Inflammatory macrophage (primary cell): ENCODE data around the gene SEC11A.
A peak's percentile ranks its signal among the peaks of the same experiment; 100 is the strongest.
"Not testable (repeated sequence)": the region's sequence is repeated elsewhere in the genome, so short reads cannot be mapped to it uniquely, and the experiment has no call there.

Source experiments
- DNase-seq, 2 donors: peaks; one replicate each; pipeline ENCODE4 v3.0.0-alpha.2; 2020 to 2022
- total RNA-seq, 18 experiments: gene quantifications; one replicate each; lab custom pipeline; 2026; ENCODE audit warnings: mixed read lengths in 6 of 18, inconsistent platforms in 2 of 18; lab: John Stamatoyannopoulos, UW

SEC11A gene
- total RNA-seq, result 44.6 to 163 (median 119) reads per million in 18 experiments

GRCh38 chr15:84716036-84716732 is at the start of gene SEC11A:
Gene SEC11A (minus strand): TSS chr15:84716139. CDS start chr15:84716075, 64 bp downstream.
- peak; percentile 97 to 99 for DNase-seq

GRCh38 chr15:84765675-84766074 is 49.7 kb upstream of the SEC11A start:
- DNase-seq, result no peak

GRCh38 chr15:84764989-84765388 is 49.0 kb upstream of the SEC11A start:
- DNase-seq, result no peak

GRCh38 chr15:84764585-84764984 is 48.6 kb upstream of the SEC11A start:
- no peak for DNase-seq

- DNase-seq, result no peak
Observed at GRCh38 chr15:84762840-84763572, 47.1 kb upstream of the SEC11A start.

GRCh38 chr15:84761607-84762131 is 45.7 kb upstream of the SEC11A start:
- DNase-seq, result no peak

GRCh38 chr15:84760219-84760618 is 44.3 kb upstream of the SEC11A start:
- DNase-seq, result no peak

GRCh38 chr15:84759018-84759417 is 43.1 kb upstream of the SEC11A start:
- no peak for DNase-seq

- DNase-seq, result no peak
Observed at GRCh38 chr15:84755736-84756527, 40.0 kb upstream of the SEC11A start.

GRCh38 chr15:84754889-84755288 is 39.0 kb upstream of the SEC11A start:
- DNase-seq, result not testable (repeated sequence)

- DNase-seq, result no peak
Observed at GRCh38 chr15:84752700-84753099, 36.8 kb upstream of the SEC11A start.

GRCh38 chr15:84752195-84752594 is 36.3 kb upstream of the SEC11A start:
- DNase-seq, result no peak

- not testable (repeated sequence) for DNase-seq
Observed at GRCh38 chr15:84751721-84752120, 35.8 kb upstream of the SEC11A start.

- peak; percentile 23 to 52 for DNase-seq
Observed at GRCh38 chr15:84750583-84751092, 34.7 kb upstream of the SEC11A start.

- DNase-seq, result peak; percentile 56 to 71
Observed at GRCh38 chr15:84749111-84749991, 33.4 kb upstream of the SEC11A start.

- DNase-seq, result peak; percentile 69 to 85
Observed at GRCh38 chr15:84748274-84749110, 32.6 kb upstream of the SEC11A start, which contains the start of gene ZNF592. Gene ZNF592 (plus strand): TSS chr15:84748592. CDS start chr15:84782676, 34,084 bp downstream.

- DNase-seq, result peak; percentile 69 to 78
Observed at GRCh38 chr15:84747416-84748273, 31.7 kb upstream of the SEC11A start.

- no peak for DNase-seq
Observed at GRCh38 chr15:84741121-84741520, 25.2 kb upstream of the SEC11A start.

GRCh38 chr15:84740691-84741090 is 24.8 kb upstream of the SEC11A start:
- no peak for DNase-seq
